GM19193 (cell line): Measurements from ENCODE around the gene F10.
A peak's percentile ranks its signal among the peaks of the same experiment; 100 is the strongest.

Source experiments
- POLR2A ChIP-seq: IDR thresholded peaks from 4 replicates; pipeline ENCODE4 v1.6.1; 2011; ENCODE audit not compliant: insufficient read depth, insufficient read length; ENCODE audit errors: extremely low read depth

Gene F10

GRCh38 chr13:113148940-113149503 lies 26.4 kb downstream of the F10 start:
- TF ChIP-seq POLR2A: no peak

- no peak for TF ChIP-seq POLR2A
Observed at GRCh38 chr13:113149711-113150549, 27.3 kb downstream of the F10 start.

GRCh38 chr13:113150550-113151365 lies 28.2 kb downstream of the F10 start:
- no peak for TF ChIP-seq POLR2A

GRCh38 chr13:113151745-113152690 lies 29.4 kb downstream of the F10 start:
- no peak for TF ChIP-seq POLR2A

GRCh38 chr13:113152691-113152983 lies 30.0 kb downstream of the F10 start:
- TF ChIP-seq POLR2A: no peak

- no peak for TF ChIP-seq POLR2A
Observed at GRCh38 chr13:113152984-113153809, 30.6 kb downstream of the F10 start.

GRCh38 chr13:113153810-113154748 lies 31.5 kb downstream of the F10 start:
- peak; percentile 50 for TF ChIP-seq POLR2A

- no peak for TF ChIP-seq POLR2A
Observed at GRCh38 chr13:113155201-113155600, 32.6 kb downstream of the F10 start.

- TF ChIP-seq POLR2A: no peak
Observed at GRCh38 chr13:113155982-113156655, 33.5 kb downstream of the F10 start.

- no peak for TF ChIP-seq POLR2A
Observed at GRCh38 chr13:113157206-113157928, 34.8 kb downstream of the F10 start.

GRCh38 chr13:113157929-113158747 lies 35.5 kb downstream of the F10 start, which contains the start of gene PROZ:
Gene PROZ (plus strand): TSS chr13:113158648. CDS start chr13:113158661, 13 bp downstream.
- TF ChIP-seq POLR2A: no peak
